CD4-positive, alpha-beta T cell treated with Interleukin-21 for 1 hour (primary cell): ENCODE results near the gene HMG20B.

Experiments used
- DNase-seq: peaks from one replicate; pipeline ENCODE4 v3.0.0-alpha.2; 2020

HMG20B gene

DNA sequence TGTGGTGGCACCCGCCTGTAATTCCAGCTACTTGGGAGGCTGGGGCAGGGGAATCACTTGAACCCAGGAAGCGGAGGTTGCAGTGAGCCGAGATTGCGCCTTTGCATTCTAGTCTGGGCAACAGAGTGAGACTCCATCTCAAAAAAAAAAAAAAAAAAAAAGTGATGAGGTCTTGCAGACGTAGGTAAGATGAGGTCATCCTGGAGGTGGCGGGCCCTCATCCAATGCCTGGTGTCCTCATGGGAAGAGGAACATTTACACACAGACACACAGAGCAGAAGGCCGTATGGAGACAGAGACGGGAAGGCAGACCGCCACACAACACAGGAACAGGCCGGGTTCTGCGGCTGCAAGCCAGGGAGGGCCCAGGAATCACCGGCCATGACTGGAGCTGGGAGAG lies 49.5 kb downstream of the HMG20B start:
- DNase-seq = no peak

DNA sequence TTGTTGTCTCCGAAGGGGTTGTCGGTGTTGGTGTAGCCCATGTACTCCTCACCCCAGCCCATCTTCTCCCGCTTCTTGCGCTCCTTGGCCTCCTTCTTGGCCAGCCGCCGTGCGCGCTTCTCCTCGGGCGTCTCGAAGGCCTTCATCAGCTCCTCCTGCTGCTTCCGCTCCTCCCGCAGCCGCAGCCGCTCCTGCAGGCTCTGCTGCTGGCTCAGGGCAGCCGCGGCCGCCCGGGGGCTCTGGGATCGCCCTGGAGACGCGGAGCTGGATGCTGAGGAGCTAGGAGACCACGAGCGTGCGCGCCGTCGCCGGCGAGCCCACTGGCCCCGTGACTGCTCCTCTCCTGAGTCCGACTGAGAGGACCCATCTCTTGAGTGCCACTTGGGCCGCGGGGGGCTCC lies 51.0 kb downstream of the HMG20B start:
- DNase-seq = no peak

GRCh38 chr19:3625996-3626472 lies 53.3 kb downstream of the HMG20B start:
- no peak for DNase-seq

GRCh38 chr19:3626473-3627350 lies 54.0 kb downstream of the HMG20B start, which contains the start of gene CACTIN:
CACTIN (minus strand) TSS chr19:3626790; CDS start chr19:3626762, 28 bp downstream.
- peak; percentile 99 for DNase-seq

- DNase-seq = no peak
These were observed 54.6 kb downstream of the HMG20B start for GRCh38 chr19:3627351-3627723.
